Activated naive CD8-positive, alpha-beta T cell treated with anti-CD3 and anti-CD28 coated beads for 36 hours (primary cell): Measurements from ENCODE around the gene KLF15. TPM values are rescaled to one million over a fixed set of nuclear protein-coding genes. Genes with fewer than 3 reads are reported as not detected.

ENCODE experiments used
- DNase-seq: peaks from one replicate; pipeline ENCODE4 v3.0.0; 2021
- H3K27ac Mint-ChIP-seq: one replicate; pipeline ENCODE4 v1.8.0; 2022; ENCODE audit warnings: mild to moderate bottlenecking, moderate library complexity, mixed read lengths
- H3K27me3 Mint-ChIP-seq: one replicate; pipeline ENCODE4 v1.8.0; 2022; ENCODE audit warnings: mild to moderate bottlenecking, mixed read lengths
- H3K36me3 Mint-ChIP-seq: one replicate; pipeline ENCODE4 v1.8.0; 2021; ENCODE audit warnings: mild to moderate bottlenecking, mixed read lengths
- H3K4me1 Mint-ChIP-seq: one replicate; pipeline ENCODE4 v1.8.0; 2021; ENCODE audit warnings: mixed read lengths
- H3K4me3 Mint-ChIP-seq: one replicate; pipeline ENCODE4 v1.8.0; 2022; ENCODE audit warnings: mild to moderate bottlenecking, moderate library complexity, mixed read lengths
- H3K9me3 Mint-ChIP-seq: one replicate; pipeline ENCODE4 v1.8.0; 2022; ENCODE audit warnings: mixed read lengths
- total RNA-seq, 2 experiments: library from RNA; stranded (reverse); gene quantifications; one replicate each; pipeline ENCODE4 v1.2.3, GENCODE V29; 2021

Gene KLF15
- total RNA-seq, 2 experiments from 2014 or later, result 0.41 to 0.42 TPM

GRCh38 chr3:126373682-126374601 lies 16.7 kb upstream of the KLF15 start:
- no peak for DNase-seq
- Mint-ChIP-seq H3K4me3 (no peak overlapping the region), H3K4me1 (no peaks in the 10 kb centered on the region), H3K27ac (no peak overlapping the region), H3K36me3 (no peaks in the 10 kb centered on the region), H3K27me3 (no peaks in the 10 kb centered on the region), H3K9me3 (no peaks in the 10 kb centered on the region)

DNA sequence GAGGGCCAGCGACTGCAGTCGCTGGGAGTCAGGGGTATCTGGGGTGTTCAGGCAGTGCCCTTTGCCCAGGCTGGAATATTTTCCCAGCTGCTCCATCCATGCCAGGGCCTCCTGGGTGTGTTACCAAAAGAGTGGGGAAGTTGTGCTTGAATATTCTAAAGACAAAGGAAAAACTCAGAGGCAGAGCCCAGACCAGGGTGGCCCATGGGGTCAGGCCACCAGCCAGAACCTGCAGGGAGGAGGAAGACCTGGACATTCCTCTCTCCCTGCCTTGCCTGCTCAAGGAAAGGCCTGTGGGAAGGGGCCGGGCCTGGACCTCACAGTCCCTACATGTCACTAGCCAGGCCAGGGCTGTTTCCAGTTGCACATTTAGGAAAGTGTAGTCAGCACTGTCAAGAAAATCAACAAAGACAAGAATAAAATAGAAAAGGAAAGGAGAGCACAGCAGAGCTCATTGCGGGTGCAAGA lies 16.0 kb upstream of the KLF15 start:
- no peaks in the 10 kb centered on the region for H3K9me3 Mint-ChIP-seq
- no peaks in the 10 kb centered on the region for H3K27me3 Mint-ChIP-seq
- no peaks in the 10 kb centered on the region for H3K4me1 Mint-ChIP-seq
- H3K4me3 Mint-ChIP-seq, result no peak overlapping the region
- H3K27ac Mint-ChIP-seq, result no peak overlapping the region
- no peaks in the 10 kb centered on the region for H3K36me3 Mint-ChIP-seq
- no peak for DNase-seq

GRCh38 chr3:126372413-126373145 lies 15.4 kb upstream of the KLF15 start:
- Mint-ChIP-seq H3K4me1 (no peaks in the 10 kb centered on the region), H3K36me3 (no peaks in the 10 kb centered on the region), H3K9me3 (no peaks in the 10 kb centered on the region), H3K27me3 (no peaks in the 10 kb centered on the region), H3K27ac (no peak overlapping the region), H3K4me3 (no peak overlapping the region)
- DNase-seq, result no peak

- H3K4me3 Mint-ChIP-seq, result no peak overlapping the region
- H3K36me3 Mint-ChIP-seq, result no peaks in the 10 kb centered on the region
- no peaks in the 10 kb centered on the region for H3K4me1 Mint-ChIP-seq
- no peaks in the 10 kb centered on the region for H3K27me3 Mint-ChIP-seq
- no peak for DNase-seq
- H3K9me3 Mint-ChIP-seq, result no peaks in the 10 kb centered on the region
- no peak overlapping the region for H3K27ac Mint-ChIP-seq
Observed at GRCh38 chr3:126371096-126371705, 14.0 kb upstream of the KLF15 start.

DNA sequence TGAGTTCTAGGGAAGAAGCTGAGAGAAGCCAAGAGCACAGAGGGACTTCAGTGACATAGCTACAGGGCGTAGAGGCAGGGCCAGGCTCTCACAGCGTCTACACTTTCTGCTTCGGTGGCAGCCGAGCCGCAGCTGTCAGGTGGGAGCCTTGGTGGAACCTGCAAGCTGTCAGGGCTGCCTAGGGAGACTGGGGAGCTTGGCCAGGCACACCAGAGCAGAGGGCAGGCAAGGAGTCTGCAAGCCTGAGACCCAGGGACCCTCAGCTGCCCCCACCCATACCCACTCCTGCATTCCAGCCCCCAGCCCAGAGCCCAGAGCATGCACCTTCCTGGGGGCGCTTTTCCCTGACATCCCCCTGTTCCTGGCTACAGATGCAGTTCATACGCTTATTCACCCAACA lies 13.4 kb upstream of the KLF15 start:
- Mint-ChIP-seq H3K27ac (no peak overlapping the region), H3K36me3 (no peaks in the 10 kb centered on the region), H3K4me1 (no peaks in the 10 kb centered on the region), H3K4me3 (no peak overlapping the region), H3K9me3 (no peaks in the 10 kb centered on the region), H3K27me3 (no peaks in the 10 kb centered on the region)
- DNase-seq, result no peak

GRCh38 chr3:126370055-126370454 lies 12.8 kb upstream of the KLF15 start:
- no peak overlapping the region for H3K27ac Mint-ChIP-seq
- no peaks in the 10 kb centered on the region for H3K36me3 Mint-ChIP-seq

GRCh38 chr3:126369490-126369889 lies 12.3 kb upstream of the KLF15 start:
- no peak overlapping the region for H3K4me3 Mint-ChIP-seq
- H3K9me3 Mint-ChIP-seq, result no peaks in the 10 kb centered on the region
- H3K4me1 Mint-ChIP-seq, result no peaks in the 10 kb centered on the region

More at GRCh38 chr3:126370055-126370454, 12.8 kb upstream of the KLF15 start:
- no peak for DNase-seq
- Mint-ChIP-seq H3K4me1 (no peaks in the 10 kb centered on the region), H3K4me3 (no peak overlapping the region), H3K9me3 (no peaks in the 10 kb centered on the region), H3K27me3 (no peaks in the 10 kb centered on the region)

DNA sequence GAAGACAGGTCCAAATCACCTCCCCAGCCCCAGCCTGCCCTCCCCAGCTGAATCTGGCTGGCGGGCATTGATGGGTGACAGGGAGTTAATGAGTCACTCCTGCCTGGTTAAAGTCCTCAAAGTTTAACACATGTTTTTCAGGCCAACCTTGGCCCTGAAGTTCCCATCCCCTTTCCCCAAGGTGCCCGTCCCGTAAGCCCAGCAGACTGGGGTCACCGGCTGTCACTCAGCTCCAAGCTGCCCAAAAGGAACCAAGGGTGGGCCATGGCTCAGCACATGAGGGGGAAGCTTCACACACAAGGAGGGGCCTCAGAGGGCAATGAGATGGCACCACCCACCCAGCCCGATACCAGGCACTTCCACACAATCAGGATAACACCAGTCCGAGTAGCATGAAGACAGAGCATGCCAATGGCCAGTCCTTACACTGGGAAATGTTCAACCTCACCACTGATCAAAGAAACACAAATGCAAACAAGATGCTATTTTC lies 10.2 kb upstream of the KLF15 start:
- no peak for DNase-seq
- Mint-ChIP-seq H3K36me3 (no peaks in the 10 kb centered on the region), H3K9me3 (no peaks in the 10 kb centered on the region), H3K27ac (no peak overlapping the region), H3K4me1 (no peaks in the 10 kb centered on the region), H3K4me3 (no peak overlapping the region), H3K27me3 (peaks cover 5% of the 10 kb centered on the region)

More at GRCh38 chr3:126369490-126369889, 12.3 kb upstream of the KLF15 start:
- Mint-ChIP-seq H3K36me3 (no peaks in the 10 kb centered on the region), H3K27ac (no peak overlapping the region), H3K27me3 (no peaks in the 10 kb centered on the region)
- DNase-seq, result no peak

DNA sequence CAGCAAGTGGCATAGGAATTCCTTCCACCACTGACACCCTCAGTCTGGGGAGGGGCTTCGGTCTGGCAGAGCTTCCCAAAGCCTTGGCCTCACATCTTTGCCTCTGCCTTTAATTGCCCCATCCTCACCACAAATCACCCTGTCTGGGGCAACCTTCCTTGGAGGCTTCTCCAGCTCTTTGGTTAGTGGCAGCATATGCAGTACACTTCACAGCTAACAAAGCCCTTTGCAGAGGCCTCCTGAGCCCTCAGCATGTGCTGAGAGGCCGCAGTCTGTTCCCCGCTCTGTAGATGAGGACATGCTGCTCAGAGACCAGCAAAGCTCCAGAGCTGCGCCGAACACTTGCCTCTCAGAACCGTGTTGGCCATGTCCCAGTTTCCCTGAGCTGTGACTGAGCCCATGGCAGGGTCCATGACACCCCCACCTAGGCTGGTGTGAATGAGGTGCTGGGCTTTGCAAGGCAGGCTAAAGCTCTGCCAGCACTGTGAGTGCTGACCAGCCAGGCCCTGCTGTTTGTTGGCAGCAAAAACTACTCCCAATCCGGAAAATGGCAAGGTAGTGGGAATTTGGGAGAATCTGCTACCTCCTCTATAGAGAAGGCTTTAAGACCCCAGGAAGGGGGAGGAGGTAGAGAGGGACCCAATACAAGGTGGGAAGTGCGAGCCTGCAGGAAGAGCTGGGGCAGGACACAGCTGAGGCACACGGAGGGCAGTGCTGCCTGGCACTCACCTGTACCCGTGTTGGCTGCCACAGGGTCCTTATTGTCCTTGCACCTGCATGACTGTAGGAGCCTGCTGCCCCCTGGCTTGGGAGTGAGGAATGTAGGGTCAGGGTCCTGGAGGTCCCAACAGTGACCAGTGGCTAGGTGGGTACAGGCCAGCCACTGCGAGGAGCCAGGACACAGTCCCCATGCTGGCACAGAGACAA lies 8.4 kb upstream of the KLF15 start:
- Mint-ChIP-seq H3K36me3 (no peaks in the 10 kb centered on the region), H3K27ac (no peak overlapping the region), H3K27me3 (peaks cover 13% of the 10 kb centered on the region), H3K4me3 (no peak overlapping the region), H3K4me1 (no peaks in the 10 kb centered on the region), H3K9me3 (no peaks in the 10 kb centered on the region)
- no peak for DNase-seq

- Mint-ChIP-seq H3K4me1 (no peaks in the 10 kb centered on the region), H3K9me3 (no peaks in the 10 kb centered on the region), H3K27me3 (peaks cover 21% of the 10 kb centered on the region), H3K27ac (no peak overlapping the region), H3K36me3 (no peaks in the 10 kb centered on the region), H3K4me3 (no peak overlapping the region)
- no peak for DNase-seq
Observed at GRCh38 chr3:126364731-126365301, 7.6 kb upstream of the KLF15 start.

DNA sequence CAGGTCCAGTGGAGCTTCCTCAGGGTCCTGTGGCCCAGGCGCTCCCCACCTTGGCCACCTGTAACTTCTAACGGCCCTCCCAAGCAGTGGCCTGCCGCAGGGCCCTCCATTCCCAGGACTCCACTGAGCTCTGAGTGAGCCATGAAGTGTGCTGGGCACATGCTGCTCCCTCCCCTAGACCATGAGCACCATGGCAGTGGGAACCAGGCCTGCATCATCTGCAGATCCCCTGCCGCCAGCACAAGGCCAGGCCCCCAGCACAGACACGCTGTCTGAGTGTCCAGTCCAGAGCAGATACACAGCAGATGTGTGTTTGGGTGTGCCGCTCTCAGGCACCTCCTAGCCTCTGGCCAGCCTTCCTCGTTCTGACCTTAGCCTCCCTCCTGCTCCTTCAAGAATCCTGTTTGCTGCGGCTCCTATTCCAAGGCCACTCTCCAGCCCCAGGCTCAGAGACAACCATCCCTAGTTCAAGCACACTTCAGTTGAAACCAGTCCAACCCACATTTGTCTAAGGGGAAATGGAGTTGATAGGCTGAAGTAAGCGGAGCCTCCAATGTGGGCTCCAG lies 7.0 kb upstream of the KLF15 start:
- no peaks in the 10 kb centered on the region for H3K9me3 Mint-ChIP-seq
- DNase-seq, result no peak
- H3K4me3 Mint-ChIP-seq, result no peak overlapping the region
- H3K27ac Mint-ChIP-seq, result no peak overlapping the region
- no peaks in the 10 kb centered on the region for H3K4me1 Mint-ChIP-seq
- H3K27me3 Mint-ChIP-seq, result peaks cover 27% of the 10 kb centered on the region
- H3K36me3 Mint-ChIP-seq, result no peaks in the 10 kb centered on the region

DNA sequence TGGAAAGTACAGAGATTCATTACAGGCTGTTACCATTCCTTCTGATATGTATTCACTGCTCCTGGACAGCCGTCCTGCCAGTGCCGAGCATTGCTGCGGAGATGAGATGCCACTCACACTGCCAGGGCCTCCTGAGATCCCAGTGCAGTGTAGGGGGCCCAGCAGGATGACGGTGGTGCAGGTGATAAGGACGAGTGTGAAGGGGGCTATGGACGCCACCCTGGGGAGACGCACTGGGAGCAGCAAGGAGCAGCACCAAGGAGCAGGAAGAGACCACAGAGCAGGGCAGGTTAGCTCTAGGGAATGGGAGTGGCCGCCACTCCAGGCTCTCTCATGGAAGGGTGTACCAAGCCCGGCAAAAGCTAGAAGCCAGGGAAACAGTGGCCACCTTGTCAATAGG lies 4.0 kb upstream of the KLF15 start:
- H3K27ac Mint-ChIP-seq, result no peak overlapping the region

GRCh38 chr3:126360714-126361060 lies 3.5 kb upstream of the KLF15 start:
- peaks cover 50% of the 10 kb centered on the region for H3K27me3 Mint-ChIP-seq
- no peak for DNase-seq
- H3K4me1 Mint-ChIP-seq, result peaks cover 6% of the 10 kb centered on the region
- no peaks in the 10 kb centered on the region for H3K36me3 Mint-ChIP-seq
- no peaks in the 10 kb centered on the region for H3K9me3 Mint-ChIP-seq
- H3K27ac Mint-ChIP-seq, result no peak overlapping the region
- H3K4me3 Mint-ChIP-seq, result no peak overlapping the region

More for the DNA sequence above, 4.0 kb upstream of the KLF15 start:
- no peak for DNase-seq
- peaks cover 46% of the 10 kb centered on the region for H3K27me3 Mint-ChIP-seq
- H3K36me3 Mint-ChIP-seq, result no peaks in the 10 kb centered on the region
- no peaks in the 10 kb centered on the region for H3K9me3 Mint-ChIP-seq
- no peak overlapping the region for H3K4me3 Mint-ChIP-seq
- H3K4me1 Mint-ChIP-seq, result peaks cover 5% of the 10 kb centered on the region
